Measurements from ENCODE around the gene SEMA4G. TPM values are rescaled to one million over a fixed set of nuclear protein-coding genes. Genes with fewer than 3 reads are reported as not detected.
A peak's percentile ranks its signal among the peaks of the same experiment; 100 is the strongest.

The SEMA4G gene
- total RNA-seq, 1 donor from 2014 or later: 0.26 TPM

GRCh38 chr10:101000127-101000914 lies 31.0 kb downstream of the SEMA4G start:
- peak overlapping the region; percentile 97 for H3K4me3 ChIP-seq (ENCODE audit: low read depth, low read length)
- no peaks in the 10 kb centered on the region for H3K27me3 ChIP-seq (ENCODE audit: control insufficient read depth, insufficient read depth, low read length)
- no peak for TF ChIP-seq CTCF (IDR thresholded peaks at IDR 0.05; ENCODE audit: insufficient read depth, low read length, severe bottlenecking)
- peaks cover 16% of the 10 kb centered on the region for H3K36me3 ChIP-seq (ENCODE audit: control insufficient read depth, insufficient read depth, low read length)
- FAIRE-seq: no peak
- DNase-seq (ENCODE audit: low read depth): no peak

DNA sequence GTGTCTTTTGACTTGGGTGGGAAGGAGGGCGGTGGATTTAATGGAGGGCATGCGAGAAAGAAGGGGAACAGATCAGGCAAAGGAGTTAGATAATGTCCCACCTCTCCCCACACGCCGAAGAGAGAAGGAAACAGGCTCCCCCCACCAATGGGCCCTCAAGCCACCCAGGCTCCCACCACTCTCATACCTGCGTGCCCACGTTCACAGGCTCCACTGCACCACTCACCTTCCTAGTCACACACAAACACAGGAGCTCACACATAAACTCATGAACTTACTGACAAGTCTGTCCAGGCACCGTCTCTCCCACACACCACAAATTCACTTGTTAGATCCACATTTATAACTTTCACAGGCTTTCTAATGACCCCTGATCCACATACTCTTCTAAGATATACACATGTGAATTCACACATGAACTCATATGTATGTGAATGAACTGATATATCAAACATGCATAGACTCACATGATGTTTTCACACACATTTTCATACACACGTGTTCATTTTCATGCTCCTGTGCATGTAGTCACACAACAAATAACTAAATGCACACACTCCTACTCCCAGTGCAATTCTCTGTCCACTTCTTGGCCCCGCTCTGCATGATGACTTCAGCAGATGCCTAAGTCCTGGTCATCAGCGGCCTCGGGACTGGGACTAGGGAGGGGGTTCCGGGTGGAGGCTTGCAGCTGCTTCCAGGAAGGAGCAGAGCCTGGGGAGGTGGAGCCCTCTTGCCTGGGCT lies 31.8 kb downstream of the SEMA4G start:
- H3K36me3 ChIP-seq (ENCODE audit: control insufficient read depth, insufficient read depth, low read length): peaks cover 21% of the 10 kb centered on the region
- FAIRE-seq (peak; percentile 23), DNase-seq (ENCODE audit: low read depth) (peak; percentile 63)
- no peak for TF ChIP-seq CTCF (IDR thresholded peaks at IDR 0.05; ENCODE audit: insufficient read depth, low read length, severe bottlenecking)
- H3K27me3 ChIP-seq (ENCODE audit: control insufficient read depth, insufficient read depth, low read length): no peaks in the 10 kb centered on the region
- H3K4me3 ChIP-seq (ENCODE audit: low read depth, low read length): peak overlapping the region; percentile 97

DNA sequence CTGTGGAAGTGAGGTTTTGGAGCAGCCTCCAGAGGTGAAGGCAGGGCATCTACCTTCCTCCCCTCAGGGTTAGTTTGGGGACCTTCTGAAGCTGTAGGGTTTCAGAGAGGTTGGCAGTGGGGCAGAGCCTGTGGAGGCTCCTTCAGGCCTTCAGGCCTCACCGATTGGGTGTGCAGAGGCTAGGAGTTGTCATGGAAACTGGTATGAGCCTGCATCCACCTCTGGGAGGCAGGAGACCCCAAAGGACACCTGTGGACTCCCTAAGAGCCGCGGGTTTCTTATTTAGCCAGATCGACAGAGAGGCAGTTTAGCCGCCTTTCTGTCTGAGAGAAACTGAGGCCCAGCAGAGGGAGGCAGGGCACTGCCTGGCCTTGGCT lies 32.3 kb downstream of the SEMA4G start:
- FAIRE-seq (no peak), DNase-seq (ENCODE audit: low read depth) (no peak)
- Histone ChIP-seq H3K27me3 (ENCODE audit: control insufficient read depth, insufficient read depth, low read length) (no peaks in the 10 kb centered on the region), H3K4me3 (ENCODE audit: low read depth, low read length) (no peak overlapping the region), H3K36me3 (ENCODE audit: control insufficient read depth, insufficient read depth, low read length) (peaks cover 21% of the 10 kb centered on the region)
- TF ChIP-seq CTCF (IDR thresholded peaks at IDR 0.05; ENCODE audit: insufficient read depth, low read length, severe bottlenecking): no peak

GRCh38 chr10:101002456-101002855 lies 33.2 kb downstream of the SEMA4G start:
- Histone ChIP-seq H3K4me3 (ENCODE audit: low read depth, low read length) (no peak overlapping the region), H3K27me3 (ENCODE audit: control insufficient read depth, insufficient read depth, low read length) (no peaks in the 10 kb centered on the region), H3K36me3 (ENCODE audit: control insufficient read depth, insufficient read depth, low read length) (peaks cover 21% of the 10 kb centered on the region)
- no peak for TF ChIP-seq CTCF (IDR thresholded peaks at IDR 0.05; ENCODE audit: insufficient read depth, low read length, severe bottlenecking)
- FAIRE-seq (no peak), DNase-seq (ENCODE audit: low read depth) (no peak)

DNA sequence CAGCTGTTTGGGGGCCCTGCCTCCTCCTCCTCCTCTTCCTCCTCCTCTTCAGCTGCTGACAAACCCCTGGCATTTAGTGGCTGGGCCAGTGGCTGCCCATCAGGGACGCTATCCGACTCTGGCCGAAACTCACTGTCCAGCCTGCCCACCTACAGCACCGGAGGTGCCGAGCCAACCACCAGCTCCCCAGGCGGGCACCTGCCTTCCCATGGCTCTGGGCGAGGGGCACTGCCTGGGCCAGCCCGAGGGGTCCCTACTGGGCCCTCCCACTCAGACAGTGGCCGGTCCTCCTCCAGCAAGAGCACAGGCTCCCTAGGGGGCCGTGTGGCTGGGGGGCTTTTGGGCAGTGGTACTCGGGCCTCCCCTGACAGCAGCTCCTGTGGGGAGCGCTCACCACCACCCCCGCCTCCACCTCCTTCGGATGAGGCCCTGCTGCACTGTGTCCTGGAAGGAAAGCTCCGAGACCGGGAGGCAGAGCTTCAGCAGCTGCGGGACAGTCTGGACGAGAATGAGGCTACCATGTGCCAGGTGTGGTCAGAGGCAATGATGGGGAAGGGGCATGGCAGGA lies 34.4 kb downstream of the SEMA4G start:
- DNase-seq (ENCODE audit: low read depth): no peak
- no peak overlapping the region for H3K4me3 ChIP-seq (ENCODE audit: low read depth, low read length)
- TF ChIP-seq CTCF (IDR thresholded peaks at IDR 0.05; ENCODE audit: insufficient read depth, low read length, severe bottlenecking): no peak
- H3K36me3 ChIP-seq (ENCODE audit: control insufficient read depth, insufficient read depth, low read length): peaks cover 21% of the 10 kb centered on the region
- no peaks in the 10 kb centered on the region for H3K27me3 ChIP-seq (ENCODE audit: control insufficient read depth, insufficient read depth, low read length)
- no peak for FAIRE-seq

All from bronchial epithelial cell (primary cell).